DMS153 treated with DMSO at 0.1 percent for 48 hours (cell line): Measurements from ENCODE around the gene GNE.

Source experiments
- DNase-seq: peaks from one replicate; lab custom pipeline; 2025; ENCODE audit not compliant: unreplicated experiment; lab: John Stamatoyannopoulos, UW

Gene GNE

GRCh38 chr9:36169708-36170107 lies 88.5 kb downstream of the GNE start:
- no peak for DNase-seq

- no peak for DNase-seq
These were observed 89.1 kb downstream of the GNE start, which contains the start of gene CCIN for GRCh38 chr9:36169166-36169565. Gene CCIN, plus strand, starts transcription at chr9:36169388. Its CDS starts 115 bp downstream, at chr9:36169503.

- peak; percentile 26 for DNase-seq
These were observed 91.9 kb downstream of the GNE start for GRCh38 chr9:36166168-36166927.

- no peak for DNase-seq
These were observed 92.5 kb downstream of the GNE start for GRCh38 chr9:36165826-36166167.

GRCh38 chr9:36164989-36165388 lies 93.3 kb downstream of the GNE start:
- DNase-seq: no peak
